Fibroblast of pulmonary artery (primary cell): ENCODE data around the gene GPR61.

Source experiments
- DNase-seq: peaks from one replicate; pipeline ENCODE4 v3.0.0-alpha.2; 2010; ENCODE audit warnings: low read depth
- H3K4me3 ChIP-seq: replicated peaks from 2 replicates; pipeline ENCODE4 v1.5.1; 2011; ENCODE audit warnings: low read depth, mild to moderate bottlenecking, control low read depth, low read length, moderate library complexity
- TF ChIP-seq, protein P1 (sequence below): IDR thresholded peaks from 2 replicates; pipeline ENCODE4 v1.5.1; 2011; ENCODE audit warnings: mild to moderate bottlenecking, control low read depth, low read length, inconsistent platforms; ENCODE audit errors: missing control alignments

GPR61 gene

DNA sequence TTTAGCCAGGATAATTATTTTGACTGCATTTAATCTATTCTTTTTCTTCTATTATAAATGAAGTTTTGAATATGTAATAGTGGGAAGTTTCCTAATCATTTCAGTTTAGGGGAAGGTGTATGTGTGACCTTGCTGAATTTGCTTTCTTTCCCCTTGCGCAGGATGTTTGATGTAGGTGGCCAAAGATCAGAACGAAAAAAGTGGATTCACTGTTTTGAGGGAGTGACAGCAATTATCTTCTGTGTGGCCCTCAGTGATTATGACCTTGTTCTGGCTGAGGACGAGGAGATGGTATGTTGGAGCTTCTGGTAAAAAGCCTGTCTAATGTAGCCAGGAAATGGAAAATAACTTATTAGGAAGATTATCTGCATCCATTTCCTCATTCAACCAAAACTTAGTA lies 46.4 kb downstream of the GPR61 start:
- TF ChIP-seq, protein P1, sequence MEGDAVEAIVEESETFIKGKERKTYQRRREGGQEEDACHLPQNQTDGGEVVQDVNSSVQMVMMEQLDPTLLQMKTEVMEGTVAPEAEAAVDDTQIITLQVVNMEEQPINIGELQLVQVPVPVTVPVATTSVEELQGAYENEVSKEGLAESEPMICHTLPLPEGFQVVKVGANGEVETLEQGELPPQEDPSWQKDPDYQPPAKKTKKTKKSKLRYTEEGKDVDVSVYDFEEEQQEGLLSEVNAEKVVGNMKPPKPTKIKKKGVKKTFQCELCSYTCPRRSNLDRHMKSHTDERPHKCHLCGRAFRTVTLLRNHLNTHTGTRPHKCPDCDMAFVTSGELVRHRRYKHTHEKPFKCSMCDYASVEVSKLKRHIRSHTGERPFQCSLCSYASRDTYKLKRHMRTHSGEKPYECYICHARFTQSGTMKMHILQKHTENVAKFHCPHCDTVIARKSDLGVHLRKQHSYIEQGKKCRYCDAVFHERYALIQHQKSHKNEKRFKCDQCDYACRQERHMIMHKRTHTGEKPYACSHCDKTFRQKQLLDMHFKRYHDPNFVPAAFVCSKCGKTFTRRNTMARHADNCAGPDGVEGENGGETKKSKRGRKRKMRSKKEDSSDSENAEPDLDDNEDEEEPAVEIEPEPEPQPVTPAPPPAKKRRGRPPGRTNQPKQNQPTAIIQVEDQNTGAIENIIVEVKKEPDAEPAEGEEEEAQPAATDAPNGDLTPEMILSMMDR, result no peak
- DNase-seq, result no peak
- no peak overlapping the region for H3K4me3 ChIP-seq

DNA sequence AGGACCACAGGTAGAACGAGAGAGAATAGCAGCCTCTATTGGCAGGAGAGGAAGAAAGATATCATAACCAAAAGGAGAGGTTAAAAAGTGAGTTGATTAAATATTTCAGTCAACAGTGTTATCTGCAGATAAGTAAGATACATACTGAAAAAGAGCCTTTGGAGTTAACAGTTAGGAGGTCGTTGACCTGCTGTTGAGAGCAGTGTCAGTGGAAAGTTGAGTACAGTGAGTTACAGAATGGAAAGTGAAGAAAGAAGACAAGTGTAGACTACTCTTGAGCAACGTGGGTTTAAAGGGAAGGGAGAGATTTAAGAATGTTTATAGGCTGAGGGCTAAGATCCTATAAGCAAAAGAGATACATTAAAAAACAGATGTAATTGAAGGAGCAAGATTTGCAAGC lies 49.5 kb downstream of the GPR61 start:
- no peak for DNase-seq
- no peak overlapping the region for H3K4me3 ChIP-seq
- TF ChIP-seq, protein P1, result no peak

DNA sequence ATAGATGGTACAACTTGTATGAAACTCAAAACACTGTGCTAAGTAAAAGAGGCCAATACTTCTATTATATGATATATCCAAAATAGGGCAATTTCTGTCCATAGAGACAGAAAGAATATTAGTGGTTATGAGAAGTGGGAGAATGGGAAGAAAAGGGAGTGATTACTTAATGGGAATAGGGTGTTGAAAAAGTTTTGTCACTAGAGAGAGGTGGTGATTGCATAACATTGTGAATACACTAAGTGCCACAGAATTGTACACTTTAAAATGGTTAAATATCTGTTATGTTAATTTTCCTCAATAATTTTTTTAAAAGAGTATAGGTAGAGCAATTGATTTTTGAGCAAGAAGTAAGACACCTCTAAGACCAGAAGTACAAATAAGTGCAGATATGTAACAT lies 50.0 kb downstream of the GPR61 start:
- DNase-seq, result no peak
- TF ChIP-seq, protein P1, result no peak
- H3K4me3 ChIP-seq, result no peak overlapping the region

DNA sequence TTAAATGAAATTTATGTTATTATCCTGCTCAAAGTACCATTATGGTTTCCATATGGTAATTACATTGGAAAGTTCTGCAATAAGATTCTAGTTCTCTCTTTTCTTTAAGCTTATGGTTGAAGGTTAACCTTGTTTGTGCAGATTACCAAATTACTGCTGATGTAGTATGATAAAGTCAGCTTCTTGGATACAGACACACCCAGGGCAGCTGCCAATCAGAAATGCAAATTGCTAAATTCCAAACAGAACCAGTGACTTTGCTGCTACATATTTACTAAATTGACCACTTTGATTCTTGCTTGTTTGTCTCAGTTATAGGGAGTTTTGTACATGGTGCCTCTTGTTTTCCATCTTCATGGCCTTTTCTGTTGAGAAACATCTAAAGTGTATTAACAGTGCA lies 53.2 kb downstream of the GPR61 start:
- TF ChIP-seq, protein P1, result no peak
- DNase-seq, result no peak
- no peak overlapping the region for H3K4me3 ChIP-seq

DNA sequence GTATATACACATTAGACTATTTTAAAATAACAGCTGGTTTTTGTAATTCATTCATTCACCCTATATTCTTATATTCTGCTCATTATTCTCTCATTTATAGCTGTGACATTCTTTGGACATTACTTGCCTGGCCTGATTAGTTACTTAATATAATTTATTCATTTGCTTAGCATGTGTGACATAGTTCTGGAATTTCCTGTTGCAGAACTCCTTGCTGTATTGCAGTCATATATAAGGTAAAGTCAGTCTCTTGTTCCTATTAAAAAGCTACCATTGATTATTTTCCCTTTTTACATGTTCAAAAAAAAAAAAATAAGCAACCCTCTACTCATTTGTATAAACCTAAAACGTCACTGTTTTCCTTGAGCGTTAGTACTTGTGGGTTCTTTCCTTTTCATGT lies 55.9 kb downstream of the GPR61 start:
- TF ChIP-seq, protein P1, result no peak
- peak; percentile 54 for DNase-seq

More for the DNA sequence above, 55.9 kb downstream of the GPR61 start:
- no peak overlapping the region for H3K4me3 ChIP-seq
